Kidney epithelial cell (primary cell): ENCODE measurements around the gene RAP1GAP2. TPM values are rescaled to one million over a fixed set of nuclear protein-coding genes. Genes with fewer than 3 reads are reported as not detected.

ENCODE experiments used
- DNase-seq: peaks from one replicate; pipeline ENCODE4 v3.0.0-alpha.2; 2010; ENCODE audit warnings: low read depth
- H3K27me3 ChIP-seq: 2 replicates; pipeline ENCODE4 v1.6.0; 2011; ENCODE audit warnings: low read length; ENCODE audit not compliant: control insufficient read depth, insufficient read depth
- H3K36me3 ChIP-seq: 2 replicates; pipeline ENCODE4 v1.5.1; 2011; ENCODE audit warnings: low read length; ENCODE audit not compliant: control insufficient read depth, insufficient read depth
- H3K4me3 ChIP-seq: 2 replicates; pipeline ENCODE4 v1.5.1; 2011; ENCODE audit warnings: low read depth, mild to moderate bottlenecking, control low read depth, low read length
- total RNA-seq: library from RNA; depleted of rRNA; stranded (reverse); fragments of >200 nt; gene quantifications from 2 replicates; pipeline ENCODE4 v1.2.3, GENCODE V29; 2015
- TF ChIP-seq, protein P1 (sequence below): IDR thresholded peaks from 2 replicates; pipeline ENCODE4 v1.5.1; 2011; ENCODE audit warnings: mild to moderate bottlenecking, moderate library complexity, low read length, control low read depth, inconsistent platforms; ENCODE audit not compliant: insufficient read depth, poor library complexity, severe bottlenecking

RAP1GAP2 gene
- total RNA-seq, 1 donor from 2014 or later: 51.6 TPM

DNA sequence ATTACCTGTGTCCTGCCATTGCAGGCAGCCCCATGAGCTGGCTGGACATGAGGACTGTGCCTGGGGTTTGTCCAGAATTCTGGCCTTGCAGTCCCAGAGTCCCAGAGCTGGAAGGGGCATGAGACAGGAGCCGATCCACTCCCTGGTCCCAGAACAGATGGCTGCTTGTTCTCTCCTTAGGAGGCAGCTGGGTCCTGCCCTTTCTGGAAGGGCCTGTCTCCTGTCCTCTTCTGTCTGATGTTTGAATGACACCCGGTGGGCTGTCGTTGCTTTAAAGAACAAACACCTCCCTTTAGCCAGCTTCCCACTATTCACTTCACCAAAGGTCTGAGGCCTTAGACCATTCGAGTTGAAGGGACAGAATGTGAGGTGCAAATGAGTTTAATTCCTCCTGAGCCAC is 63.8 kb downstream of the RAP1GAP2 start:
- Histone ChIP-seq H3K27me3 (no peaks in the 10 kb centered on the region), H3K4me3 (no peak overlapping the region), H3K36me3 (no peaks in the 10 kb centered on the region)
- DNase-seq: no peak
- TF ChIP-seq, protein P1, sequence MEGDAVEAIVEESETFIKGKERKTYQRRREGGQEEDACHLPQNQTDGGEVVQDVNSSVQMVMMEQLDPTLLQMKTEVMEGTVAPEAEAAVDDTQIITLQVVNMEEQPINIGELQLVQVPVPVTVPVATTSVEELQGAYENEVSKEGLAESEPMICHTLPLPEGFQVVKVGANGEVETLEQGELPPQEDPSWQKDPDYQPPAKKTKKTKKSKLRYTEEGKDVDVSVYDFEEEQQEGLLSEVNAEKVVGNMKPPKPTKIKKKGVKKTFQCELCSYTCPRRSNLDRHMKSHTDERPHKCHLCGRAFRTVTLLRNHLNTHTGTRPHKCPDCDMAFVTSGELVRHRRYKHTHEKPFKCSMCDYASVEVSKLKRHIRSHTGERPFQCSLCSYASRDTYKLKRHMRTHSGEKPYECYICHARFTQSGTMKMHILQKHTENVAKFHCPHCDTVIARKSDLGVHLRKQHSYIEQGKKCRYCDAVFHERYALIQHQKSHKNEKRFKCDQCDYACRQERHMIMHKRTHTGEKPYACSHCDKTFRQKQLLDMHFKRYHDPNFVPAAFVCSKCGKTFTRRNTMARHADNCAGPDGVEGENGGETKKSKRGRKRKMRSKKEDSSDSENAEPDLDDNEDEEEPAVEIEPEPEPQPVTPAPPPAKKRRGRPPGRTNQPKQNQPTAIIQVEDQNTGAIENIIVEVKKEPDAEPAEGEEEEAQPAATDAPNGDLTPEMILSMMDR: no peak

GRCh38 chr17:2860883-2861282 is 64.6 kb downstream of the RAP1GAP2 start:
- no peaks in the 10 kb centered on the region for H3K27me3 ChIP-seq
- TF ChIP-seq, protein P1: no peak
- no peak overlapping the region for H3K4me3 ChIP-seq
- DNase-seq: no peak
- no peaks in the 10 kb centered on the region for H3K36me3 ChIP-seq

GRCh38 chr17:2862197-2862596 is 66.0 kb downstream of the RAP1GAP2 start:
- no peak overlapping the region for H3K4me3 ChIP-seq
- no peaks in the 10 kb centered on the region for H3K27me3 ChIP-seq
- no peak for DNase-seq
- H3K36me3 ChIP-seq: no peaks in the 10 kb centered on the region
- TF ChIP-seq, protein P1: no peak

DNA sequence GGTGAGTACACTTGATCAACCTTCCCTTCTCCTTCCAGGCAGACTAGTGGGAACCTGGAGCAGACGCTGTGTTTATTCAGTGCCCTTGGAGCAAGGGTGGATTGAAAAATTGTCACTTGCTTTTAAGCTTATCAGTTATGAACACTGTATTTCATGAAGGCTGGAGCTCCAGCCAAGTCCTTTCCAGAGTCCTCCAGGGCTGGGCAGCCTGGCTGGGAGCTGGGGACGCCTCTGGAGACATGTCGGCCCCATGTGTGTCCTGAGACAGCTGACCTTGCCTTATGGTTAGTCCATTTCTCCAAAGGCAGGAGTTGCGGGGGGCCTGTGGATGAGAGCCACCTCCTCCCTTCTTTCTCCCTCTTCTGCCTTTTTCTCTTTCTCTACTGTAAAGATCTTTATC is 67.0 kb downstream of the RAP1GAP2 start:
- H3K4me3 ChIP-seq: no peak overlapping the region
- DNase-seq: no peak
- H3K36me3 ChIP-seq: no peaks in the 10 kb centered on the region
- H3K27me3 ChIP-seq: no peaks in the 10 kb centered on the region
- TF ChIP-seq, protein P1: no peak

GRCh38 chr17:2865228-2865627 is 69.0 kb downstream of the RAP1GAP2 start:
- H3K36me3 ChIP-seq: no peaks in the 10 kb centered on the region
- H3K4me3 ChIP-seq: no peak overlapping the region
- no peak for DNase-seq
- H3K27me3 ChIP-seq: no peaks in the 10 kb centered on the region
- TF ChIP-seq, protein P1: no peak
